Stimulated activated CD8-positive, alpha-beta memory T cell treated with anti-CD3 and anti-CD28 coated beads, Interleukin-4, amount 100 ng/mL, for 4 hours (primary cell): ENCODE results near the gene SLC6A1.

ENCODE experiments used
- DNase-seq, 2 donors: peaks; one replicate each; pipeline ENCODE4 v3.0.0-alpha.2; 2020; ENCODE audit warnings: low read depth in 2 of 2, low spot score in 1 of 2

Gene SLC6A1

GRCh38 chr3:11016727-11017126, 24.2 kb downstream of the SLC6A1 start:
- DNase-seq, result no peak

GRCh38 chr3:11019116-11019819, 26.7 kb downstream of the SLC6A1 start:
- no peak for DNase-seq

DNA sequence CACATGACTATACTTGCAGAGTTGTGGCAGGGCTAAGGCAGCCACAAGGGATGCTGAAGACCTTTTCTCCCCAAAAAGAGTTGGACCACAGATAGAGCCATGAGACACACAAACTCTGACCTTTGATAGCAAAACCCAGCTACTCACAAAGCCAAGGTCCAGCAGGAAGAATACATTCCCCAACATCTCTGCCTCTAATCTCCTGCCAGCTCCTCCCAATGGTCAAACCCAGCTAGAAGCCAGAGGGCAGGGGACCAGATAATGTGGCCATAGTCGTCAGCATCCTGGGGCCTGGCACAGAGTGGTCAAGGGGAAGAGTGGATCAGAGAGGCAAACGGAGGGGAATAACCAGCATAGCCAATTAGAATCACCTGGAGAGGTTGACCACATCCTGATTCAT, 28.2 kb downstream of the SLC6A1 start:
- DNase-seq, result no peak

- DNase-seq, result no peak
These were observed 29.1 kb downstream of the SLC6A1 start for GRCh38 chr3:11021611-11022011.

- DNase-seq, result no peak
These were observed 29.6 kb downstream of the SLC6A1 start for GRCh38 chr3:11022115-11022514.

DNA sequence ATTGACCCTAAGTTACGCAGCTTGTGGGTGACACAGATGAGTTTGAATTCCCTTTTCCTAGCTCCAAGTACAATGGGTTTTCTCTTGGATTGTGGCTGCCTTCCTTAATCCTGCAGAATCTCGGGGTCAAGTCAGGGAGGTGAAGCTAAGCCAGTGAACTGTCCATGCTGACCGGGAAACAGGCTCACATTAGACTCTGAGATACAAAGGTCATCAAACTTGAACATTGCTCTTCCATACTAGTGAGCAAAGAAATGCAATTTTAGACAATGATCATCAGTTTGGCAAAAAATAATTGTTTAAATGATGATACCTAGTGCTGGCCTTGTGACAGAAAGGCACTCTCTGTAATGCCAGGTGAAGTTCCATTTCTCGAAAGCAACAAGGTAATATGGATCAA, 31.6 kb downstream of the SLC6A1 start:
- no peak for DNase-seq

GRCh38 chr3:11029948-11030347, 37.4 kb downstream of the SLC6A1 start:
- DNase-seq, result no peak

DNA sequence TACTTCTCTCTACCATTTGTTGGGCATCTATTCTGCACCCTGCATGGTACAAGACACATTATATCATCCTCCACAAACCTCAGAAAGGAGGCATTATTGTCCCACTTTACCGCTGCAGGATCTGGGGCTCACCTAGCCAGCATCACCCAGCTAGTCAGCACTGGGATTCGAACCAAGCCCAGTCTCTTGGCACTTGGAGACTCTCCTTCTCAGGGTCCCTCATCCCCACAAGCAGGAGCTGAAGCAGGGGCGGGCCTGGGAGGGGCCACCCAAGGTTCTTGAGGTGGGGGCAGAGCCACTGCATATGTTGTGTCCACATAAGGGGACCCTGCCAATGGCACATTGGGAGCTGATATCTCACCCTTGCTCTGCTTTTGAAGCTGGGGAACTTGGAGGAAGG, 41.3 kb downstream of the SLC6A1 start:
- no peak for DNase-seq

GRCh38 chr3:11034309-11034985, 41.9 kb downstream of the SLC6A1 start:
- no peak for DNase-seq

DNA sequence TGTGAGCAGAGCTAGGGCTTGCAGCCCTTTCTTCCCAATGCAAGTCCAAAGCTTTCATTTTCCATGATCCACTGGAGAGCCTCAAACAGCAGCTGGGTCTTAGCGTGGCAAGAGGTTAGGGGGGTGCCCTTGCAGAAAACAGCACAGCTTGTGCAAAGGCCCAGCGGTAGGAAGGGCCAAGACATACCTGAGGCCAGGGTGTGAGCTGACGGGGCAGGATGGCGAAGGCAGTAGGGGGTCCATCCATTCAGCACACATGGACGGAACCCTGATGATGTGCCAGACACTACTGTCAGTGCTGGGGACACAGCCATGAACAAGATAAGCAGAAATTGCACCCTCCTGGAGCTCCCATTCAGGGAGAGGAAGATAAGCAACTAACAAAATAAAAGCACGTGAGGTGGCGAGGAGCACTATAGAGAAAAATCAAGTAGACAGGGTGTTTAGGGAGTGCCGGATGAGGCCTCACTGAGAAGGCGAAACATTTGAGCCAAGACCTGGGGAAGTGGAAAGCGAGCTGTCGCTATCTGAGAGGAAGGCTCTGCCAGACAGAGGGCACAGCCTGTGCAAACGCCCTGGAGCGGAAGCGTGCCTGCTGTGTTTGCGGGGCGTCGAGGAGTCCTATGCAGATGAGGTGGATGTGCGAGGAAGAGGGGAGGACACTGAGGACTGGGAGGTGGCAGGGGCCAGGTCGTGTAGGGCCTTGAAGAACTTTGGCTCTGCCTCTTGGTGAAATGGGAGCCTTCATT, 43.4 kb downstream of the SLC6A1 start:
- DNase-seq, result no peak

- DNase-seq, result no peak
These were observed 44.8 kb downstream of the SLC6A1 start for GRCh38 chr3:11037241-11037873.

DNA sequence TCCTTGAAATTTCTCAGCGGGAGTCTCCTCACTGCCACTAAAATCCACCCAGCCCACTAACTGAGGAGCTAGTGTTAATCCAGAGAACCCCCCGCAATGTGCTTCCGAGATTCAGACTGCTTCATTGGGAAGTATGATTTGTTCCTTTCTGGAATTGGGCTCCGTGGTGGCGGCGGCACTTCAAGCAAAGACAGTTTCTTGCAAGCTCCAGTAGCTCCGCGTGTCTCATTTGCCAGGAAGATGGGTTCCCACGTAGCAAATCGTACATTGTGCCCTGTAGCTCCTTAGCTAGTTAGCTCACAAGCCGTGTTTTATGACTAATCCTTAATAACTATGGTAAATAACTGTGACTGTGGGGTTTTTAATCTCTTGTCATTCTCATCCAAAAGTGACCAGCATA, 45.4 kb downstream of the SLC6A1 start:
- no peak for DNase-seq

DNA sequence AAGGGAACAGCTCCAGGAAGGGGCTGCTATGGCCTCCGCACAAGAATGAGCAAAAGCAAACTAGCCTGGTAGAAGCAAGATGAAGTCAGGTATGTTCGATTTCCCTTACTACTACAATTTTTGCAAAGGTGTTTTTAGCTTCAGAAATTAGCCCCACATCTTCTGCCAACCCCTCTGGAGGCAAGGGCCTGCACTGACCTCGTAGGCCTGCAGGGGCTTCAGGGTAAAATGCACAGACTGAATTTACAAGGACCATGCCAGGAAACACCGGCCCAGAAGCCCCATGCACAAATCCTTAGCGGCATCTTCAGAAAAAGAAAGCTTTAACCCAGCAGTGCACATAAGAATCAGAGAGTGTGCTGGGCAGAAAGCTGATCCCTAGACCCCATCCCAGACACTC, 53.0 kb downstream of the SLC6A1 start:
- no peak for DNase-seq

DNA sequence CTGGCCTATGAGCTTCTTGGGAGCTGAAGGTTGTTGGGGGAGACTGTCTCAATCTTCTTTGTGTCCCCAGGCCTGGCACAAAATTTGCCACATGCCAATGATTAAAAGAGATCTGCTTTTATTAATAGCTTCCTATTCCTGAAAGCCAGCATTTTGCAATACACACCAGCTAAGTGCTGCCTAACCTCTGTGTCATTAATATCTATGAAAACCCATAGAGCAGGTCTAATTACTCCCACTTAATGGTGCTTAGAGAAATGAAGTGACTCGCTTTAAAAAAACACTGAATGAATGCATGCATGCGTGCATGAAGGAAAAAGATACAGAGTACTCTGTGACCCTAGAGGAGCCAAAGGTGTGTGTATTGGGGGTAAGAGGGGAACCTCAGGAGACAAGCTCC, 55.0 kb downstream of the SLC6A1 start:
- no peak for DNase-seq

GRCh38 chr3:11050666-11051323, 58.2 kb downstream of the SLC6A1 start:
- DNase-seq, result no peak

DNA sequence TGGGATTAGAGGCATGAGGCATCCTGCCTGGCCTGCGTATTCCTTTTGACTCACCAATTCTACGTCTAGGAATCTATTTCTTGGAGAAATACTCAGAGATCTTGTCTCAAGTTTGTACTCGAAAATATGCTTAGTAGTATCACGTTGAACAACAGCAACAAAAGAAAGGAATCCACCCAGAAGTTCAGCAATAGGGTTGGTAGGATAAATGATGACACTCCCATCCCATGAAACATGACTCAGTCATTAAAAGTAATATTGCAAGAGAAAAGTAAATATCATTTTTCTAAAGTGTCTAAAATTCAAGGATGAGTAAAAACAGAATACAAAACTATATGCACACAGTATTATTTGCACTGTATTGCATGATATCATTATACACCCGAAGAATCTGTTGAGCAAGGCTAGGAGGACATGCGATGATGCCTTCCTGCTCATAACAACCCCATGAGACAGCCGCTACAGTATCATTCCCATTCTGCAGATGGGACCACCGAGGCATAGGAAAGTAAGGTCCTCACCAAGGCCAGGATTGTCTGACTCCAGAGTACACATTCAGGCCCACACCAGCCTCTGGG, 61.5 kb downstream of the SLC6A1 start:
- DNase-seq, result no peak

DNA sequence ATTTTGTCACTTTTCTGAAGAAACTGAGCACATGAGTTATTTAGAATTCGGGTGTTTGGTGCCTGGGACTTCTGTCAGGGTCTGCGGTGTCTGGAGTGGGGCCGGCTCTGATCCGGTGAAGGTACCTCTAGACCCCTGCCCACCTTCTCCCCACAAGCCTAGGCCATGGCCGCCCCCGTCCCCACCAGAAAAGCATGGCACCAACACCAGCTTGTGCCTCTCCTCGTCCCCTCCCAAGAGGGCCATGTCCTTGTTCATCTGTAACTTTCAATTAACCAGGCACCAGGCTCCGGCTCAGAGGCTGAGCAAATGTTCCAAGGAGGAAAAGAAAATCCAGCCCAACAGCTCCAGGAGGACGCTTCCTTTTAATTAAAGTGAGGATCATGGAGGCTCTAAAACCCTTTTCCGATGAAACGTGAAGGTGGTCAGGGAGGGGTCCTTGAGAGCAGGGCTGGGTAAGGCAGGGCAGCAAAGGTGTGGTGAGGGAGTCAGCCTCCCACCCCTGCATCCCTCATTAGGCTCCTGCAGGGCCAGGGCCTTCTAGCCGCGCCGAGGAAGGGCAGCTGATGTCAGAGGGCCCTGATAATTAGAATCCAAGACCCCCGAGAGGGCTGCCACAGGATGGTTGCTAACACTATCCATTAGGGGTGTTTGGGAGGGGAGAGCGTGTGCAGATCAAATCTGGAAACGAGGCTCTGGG, 62.3 kb downstream of the SLC6A1 start:
- DNase-seq, result no peak

DNA sequence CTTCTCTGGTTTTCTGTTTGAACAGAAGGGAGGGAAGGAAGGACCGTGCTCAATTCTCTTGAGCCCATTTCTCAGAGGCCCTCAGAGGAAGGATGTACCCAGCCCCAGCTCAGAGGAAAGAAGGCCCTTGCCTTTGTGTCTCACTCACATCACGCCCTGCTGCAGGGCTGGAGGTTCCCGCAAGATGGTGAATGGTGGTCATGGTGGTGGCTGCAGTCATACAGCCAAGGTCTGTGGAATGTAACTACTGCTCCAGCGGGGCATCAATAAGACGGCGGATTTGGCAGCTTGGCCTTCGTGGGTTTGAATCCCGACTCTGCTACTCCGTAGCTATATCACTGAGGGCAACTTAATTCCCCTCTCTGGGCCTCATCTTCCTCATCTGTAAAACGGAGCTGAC, 62.9 kb downstream of the SLC6A1 start:
- no peak for DNase-seq

- no peak for DNase-seq
These were observed 64.0 kb downstream of the SLC6A1 start for GRCh38 chr3:11056531-11057050.

GRCh38 chr3:11057655-11058054, 65.1 kb downstream of the SLC6A1 start:
- no peak for DNase-seq
